ENCODE measurements around the gene CRIP1. TPM values are rescaled to one million over a fixed set of nuclear protein-coding genes. Genes with fewer than 3 reads are reported as not detected.
A peak's percentile ranks its signal among the peaks of the same experiment; 100 is the strongest.

The CRIP1 gene
- total and polyA plus RNA-seq, 2 experiments from 2014 or later = 0.80 to 8.4 TPM

DNA sequence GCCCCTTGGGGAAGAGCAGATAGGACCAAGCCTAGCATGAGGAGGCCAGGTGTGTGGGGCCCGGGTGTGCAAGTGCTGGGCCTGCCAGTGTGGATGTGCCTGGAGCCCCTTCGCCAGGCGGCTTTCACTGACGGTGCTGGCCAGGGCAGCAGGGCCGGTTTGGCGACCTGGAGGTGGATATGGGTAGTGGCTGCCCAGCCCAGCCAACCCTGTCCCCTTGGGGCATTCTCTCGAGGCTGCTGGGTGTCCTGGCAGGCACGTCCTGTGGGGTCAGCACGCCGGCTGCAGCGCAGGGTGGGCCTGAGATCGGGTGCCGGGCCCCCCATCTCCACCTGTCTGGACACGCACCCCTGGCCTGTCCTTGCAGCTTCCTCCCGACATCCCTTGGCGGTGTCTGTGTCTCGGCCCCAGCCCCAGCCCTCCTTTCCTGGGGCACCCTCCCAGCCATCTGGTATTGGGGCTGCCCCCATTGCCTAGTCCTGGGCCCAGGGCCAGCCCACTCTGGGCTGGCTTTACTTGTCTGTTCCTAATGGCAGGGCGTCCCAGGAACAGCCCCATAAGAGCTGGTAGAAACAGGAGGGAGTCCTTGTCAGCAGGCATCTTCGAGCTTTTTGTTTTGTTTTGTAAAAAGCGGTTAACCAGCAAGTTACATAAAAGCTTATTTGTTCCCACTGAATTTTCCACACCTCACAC lies 19.3 kb upstream of the CRIP1 start:
- peaks cover 13% of the 10 kb centered on the region for H3K27me3 Mint-ChIP-seq (ENCODE audit: insufficient read depth, low read depth, poor library complexity)
- H3K36me3 ChIP-seq (ENCODE audit: insufficient read depth) = no peaks in the 10 kb centered on the region; the same call in 1 of the 2 replicates
- DNase-seq (ENCODE audit: low spot score) (no peak), ATAC-seq (no peak)
- no peak overlapping the region; the same call in 1 of the 2 replicates for H3K27ac Mint-ChIP-seq
- H3K4me3 Mint-ChIP-seq = no peak overlapping the region
- H3K4me3 ChIP-seq = no peak overlapping the region
- no peaks in the 10 kb centered on the region for H3K27me3 ChIP-seq (ENCODE audit: insufficient read depth)
- H3K27ac ChIP-seq (ENCODE audit: low read depth) = peak overlapping the region; percentile 45; the same call in 1 of the 2 replicates
- H4K20me1 ChIP-seq (replicated peaks; ENCODE audit: insufficient read depth) = no peaks in the 10 kb centered on the region; the same call in 1 of the 2 replicates
- H2AFZ ChIP-seq = no peak overlapping the region
- no peak overlapping the region for H3K4me2 ChIP-seq
- peaks cover 5% of the 10 kb centered on the region; the same call in 1 of the 2 replicates for H3F3A ChIP-seq (replicated peaks; ENCODE audit: low read depth)
- no peaks in the 10 kb centered on the region for H3K9me2 ChIP-seq (ENCODE audit: insufficient read depth)
- peaks cover 5% of the 10 kb centered on the region for H3K4me1 Mint-ChIP-seq
- TF ChIP-seq STAT1 (IDR thresholded peaks at IDR 0.05; ENCODE audit: unreplicated experiment) = no peak
- no peak for TF ChIP-seq CREB1 (CRISPR knock-in tag; IDR thresholded peaks at IDR 0.05; ENCODE audit: low read depth)
- TF ChIP-seq, protein P1, sequence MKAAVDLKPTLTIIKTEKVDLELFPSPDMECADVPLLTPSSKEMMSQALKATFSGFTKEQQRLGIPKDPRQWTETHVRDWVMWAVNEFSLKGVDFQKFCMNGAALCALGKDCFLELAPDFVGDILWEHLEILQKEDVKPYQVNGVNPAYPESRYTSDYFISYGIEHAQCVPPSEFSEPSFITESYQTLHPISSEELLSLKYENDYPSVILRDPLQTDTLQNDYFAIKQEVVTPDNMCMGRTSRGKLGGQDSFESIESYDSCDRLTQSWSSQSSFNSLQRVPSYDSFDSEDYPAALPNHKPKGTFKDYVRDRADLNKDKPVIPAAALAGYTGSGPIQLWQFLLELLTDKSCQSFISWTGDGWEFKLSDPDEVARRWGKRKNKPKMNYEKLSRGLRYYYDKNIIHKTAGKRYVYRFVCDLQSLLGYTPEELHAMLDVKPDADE (IDR thresholded peaks at IDR 0.05) = no peak
- no peak for TF ChIP-seq ZNF331 (CRISPR knock-in tag; IDR thresholded peaks at IDR 0.05; ENCODE audit: low read depth)
- no peak for TF ChIP-seq JUNB (IDR thresholded peaks at IDR 0.05; ENCODE audit: unreplicated experiment)
- TF ChIP-seq, protein P2, sequence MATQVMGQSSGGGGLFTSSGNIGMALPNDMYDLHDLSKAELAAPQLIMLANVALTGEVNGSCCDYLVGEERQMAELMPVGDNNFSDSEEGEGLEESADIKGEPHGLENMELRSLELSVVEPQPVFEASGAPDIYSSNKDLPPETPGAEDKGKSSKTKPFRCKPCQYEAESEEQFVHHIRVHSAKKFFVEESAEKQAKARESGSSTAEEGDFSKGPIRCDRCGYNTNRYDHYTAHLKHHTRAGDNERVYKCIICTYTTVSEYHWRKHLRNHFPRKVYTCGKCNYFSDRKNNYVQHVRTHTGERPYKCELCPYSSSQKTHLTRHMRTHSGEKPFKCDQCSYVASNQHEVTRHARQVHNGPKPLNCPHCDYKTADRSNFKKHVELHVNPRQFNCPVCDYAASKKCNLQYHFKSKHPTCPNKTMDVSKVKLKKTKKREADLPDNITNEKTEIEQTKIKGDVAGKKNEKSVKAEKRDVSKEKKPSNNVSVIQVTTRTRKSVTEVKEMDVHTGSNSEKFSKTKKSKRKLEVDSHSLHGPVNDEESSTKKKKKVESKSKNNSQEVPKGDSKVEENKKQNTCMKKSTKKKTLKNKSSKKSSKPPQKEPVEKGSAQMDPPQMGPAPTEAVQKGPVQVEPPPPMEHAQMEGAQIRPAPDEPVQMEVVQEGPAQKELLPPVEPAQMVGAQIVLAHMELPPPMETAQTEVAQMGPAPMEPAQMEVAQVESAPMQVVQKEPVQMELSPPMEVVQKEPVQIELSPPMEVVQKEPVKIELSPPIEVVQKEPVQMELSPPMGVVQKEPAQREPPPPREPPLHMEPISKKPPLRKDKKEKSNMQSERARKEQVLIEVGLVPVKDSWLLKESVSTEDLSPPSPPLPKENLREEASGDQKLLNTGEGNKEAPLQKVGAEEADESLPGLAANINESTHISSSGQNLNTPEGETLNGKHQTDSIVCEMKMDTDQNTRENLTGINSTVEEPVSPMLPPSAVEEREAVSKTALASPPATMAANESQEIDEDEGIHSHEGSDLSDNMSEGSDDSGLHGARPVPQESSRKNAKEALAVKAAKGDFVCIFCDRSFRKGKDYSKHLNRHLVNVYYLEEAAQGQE (IDR thresholded peaks at IDR 0.05; ENCODE audit: unreplicated experiment) = no peak
- TF ChIP-seq NANOG (IDR thresholded peaks at IDR 0.05; ENCODE audit: borderline replicate concordance) = no peak
- no peak for TF ChIP-seq POLR2AphosphoS5 (IDR thresholded peaks at IDR 0.05; ENCODE audit: low read depth)
- TF ChIP-seq CTCF (conservative IDR thresholded peaks at IDR 0.05; ENCODE audit: low read depth in 2 of 2) = no peak
- no peak for TF ChIP-seq EZH2phosphoT487 (IDR thresholded peaks at IDR 0.05; ENCODE audit: unreplicated experiment)
- no peak for TF ChIP-seq ZNF114 (CRISPR knock-in tag; IDR thresholded peaks at IDR 0.05)
- TF ChIP-seq, protein P3, sequence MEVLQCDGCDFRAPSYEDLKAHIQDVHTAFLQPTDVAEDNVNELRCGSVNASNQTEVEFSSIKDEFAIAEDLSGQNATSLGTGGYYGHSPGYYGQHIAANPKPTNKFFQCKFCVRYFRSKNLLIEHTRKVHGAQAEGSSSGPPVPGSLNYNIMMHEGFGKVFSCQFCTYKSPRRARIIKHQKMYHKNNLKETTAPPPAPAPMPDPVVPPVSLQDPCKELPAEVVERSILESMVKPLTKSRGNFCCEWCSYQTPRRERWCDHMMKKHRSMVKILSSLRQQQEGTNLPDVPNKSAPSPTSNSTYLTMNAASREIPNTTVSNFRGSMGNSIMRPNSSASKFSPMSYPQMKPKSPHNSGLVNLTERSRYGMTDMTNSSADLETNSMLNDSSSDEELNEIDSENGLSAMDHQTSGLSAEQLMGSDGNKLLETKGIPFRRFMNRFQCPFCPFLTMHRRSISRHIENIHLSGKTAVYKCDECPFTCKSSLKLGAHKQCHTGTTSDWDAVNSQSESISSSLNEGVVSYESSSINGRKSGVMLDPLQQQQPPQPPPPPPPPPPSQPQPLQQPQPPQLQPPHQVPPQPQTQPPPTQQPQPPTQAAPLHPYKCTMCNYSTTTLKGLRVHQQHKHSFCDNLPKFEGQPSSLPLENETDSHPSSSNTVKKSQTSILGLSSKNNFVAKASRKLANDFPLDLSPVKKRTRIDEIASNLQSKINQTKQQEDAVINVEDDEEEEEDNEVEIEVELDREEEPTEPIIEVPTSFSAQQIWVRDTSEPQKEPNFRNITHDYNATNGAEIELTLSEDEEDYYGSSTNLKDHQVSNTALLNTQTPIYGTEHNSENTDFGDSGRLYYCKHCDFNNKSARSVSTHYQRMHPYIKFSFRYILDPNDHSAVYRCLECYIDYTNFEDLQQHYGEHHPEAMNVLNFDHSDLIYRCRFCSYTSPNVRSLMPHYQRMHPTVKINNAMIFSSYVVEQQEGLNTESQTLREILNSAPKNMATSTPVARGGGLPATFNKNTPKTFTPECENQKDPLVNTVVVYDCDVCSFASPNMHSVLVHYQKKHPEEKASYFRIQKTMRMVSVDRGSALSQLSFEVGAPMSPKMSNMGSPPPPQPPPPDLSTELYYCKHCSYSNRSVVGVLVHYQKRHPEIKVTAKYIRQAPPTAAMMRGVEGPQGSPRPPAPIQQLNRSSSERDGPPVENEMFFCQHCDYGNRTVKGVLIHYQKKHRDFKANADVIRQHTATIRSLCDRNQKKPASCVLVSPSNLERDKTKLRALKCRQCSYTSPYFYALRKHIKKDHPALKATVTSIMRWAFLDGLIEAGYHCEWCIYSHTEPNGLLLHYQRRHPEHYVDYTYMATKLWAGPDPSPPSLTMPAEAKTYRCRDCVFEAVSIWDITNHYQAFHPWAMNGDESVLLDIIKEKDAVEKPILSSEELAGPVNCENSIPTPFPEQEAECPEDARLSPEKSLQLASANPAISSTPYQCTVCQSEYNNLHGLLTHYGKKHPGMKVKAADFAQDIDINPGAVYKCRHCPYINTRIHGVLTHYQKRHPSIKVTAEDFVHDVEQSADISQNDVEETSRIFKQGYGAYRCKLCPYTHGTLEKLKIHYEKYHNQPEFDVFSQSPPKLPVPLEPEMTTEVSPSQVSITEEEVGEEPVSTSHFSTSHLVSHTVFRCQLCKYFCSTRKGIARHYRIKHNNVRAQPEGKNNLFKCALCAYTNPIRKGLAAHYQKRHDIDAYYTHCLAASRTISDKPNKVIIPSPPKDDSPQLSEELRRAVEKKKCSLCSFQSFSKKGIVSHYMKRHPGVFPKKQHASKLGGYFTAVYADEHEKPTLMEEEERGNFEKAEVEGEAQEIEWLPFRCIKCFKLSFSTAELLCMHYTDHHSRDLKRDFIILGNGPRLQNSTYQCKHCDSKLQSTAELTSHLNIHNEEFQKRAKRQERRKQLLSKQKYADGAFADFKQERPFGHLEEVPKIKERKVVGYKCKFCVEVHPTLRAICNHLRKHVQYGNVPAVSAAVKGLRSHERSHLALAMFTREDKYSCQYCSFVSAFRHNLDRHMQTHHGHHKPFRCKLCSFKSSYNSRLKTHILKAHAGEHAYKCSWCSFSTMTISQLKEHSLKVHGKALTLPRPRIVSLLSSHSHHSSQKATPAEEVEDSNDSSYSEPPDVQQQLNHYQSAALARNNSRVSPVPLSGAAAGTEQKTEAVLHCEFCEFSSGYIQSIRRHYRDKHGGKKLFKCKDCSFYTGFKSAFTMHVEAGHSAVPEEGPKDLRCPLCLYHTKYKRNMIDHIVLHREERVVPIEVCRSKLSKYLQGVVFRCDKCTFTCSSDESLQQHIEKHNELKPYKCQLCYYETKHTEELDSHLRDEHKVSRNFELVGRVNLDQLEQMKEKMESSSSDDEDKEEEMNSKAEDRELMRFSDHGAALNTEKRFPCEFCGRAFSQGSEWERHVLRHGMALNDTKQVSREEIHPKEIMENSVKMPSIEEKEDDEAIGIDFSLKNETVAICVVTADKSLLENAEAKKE (CRISPR knock-in tag; IDR thresholded peaks at IDR 0.05) = no peak
- TF ChIP-seq EZH2 (IDR thresholded peaks at IDR 0.05; ENCODE audit: low read depth, unreplicated experiment) = no peak
- H3K36me3 Mint-ChIP-seq (ENCODE audit: low read depth) = peaks cover 22% of the 10 kb centered on the region; the same call in 2 of the 3 replicates
- H3K9me3 Mint-ChIP-seq = no peaks in the 10 kb centered on the region
- peaks cover 9% of the 10 kb centered on the region; the same call in 1 of the 2 replicates for H3K4me1 ChIP-seq (ENCODE audit: insufficient read depth)
- no peaks in the 10 kb centered on the region for H3K79me2 ChIP-seq (replicated peaks; ENCODE audit: insufficient read depth)

All from GM23338 (cell line).